SK-N-MC (cell line): Measurements from ENCODE around the gene ZNF438.

Experiments
- EZH2 ChIP-seq: fragments of 200-600 bp; sonication (generic); IDR thresholded peaks from one replicate; pipeline ENCODE4 v1.6.1; 2017; ENCODE audit warnings: antibody characterized with exemption
- POLR2AphosphoS5 ChIP-seq: IDR thresholded peaks from 2 replicates; pipeline ENCODE4 v1.6.1; 2012; ENCODE audit warnings: mild to moderate bottlenecking, low read depth, low read length, borderline replicate concordance

GRCh38 chr10:30986053-30986555 lies 45.6 kb downstream of the ZNF438 start:
- no peak for TF ChIP-seq POLR2AphosphoS5
- no peak for TF ChIP-seq EZH2
